ENCODE data around the gene KRTAP5-6. TPM values are rescaled to one million over a fixed set of nuclear protein-coding genes. Genes with fewer than 3 reads are reported as not detected.
"Not testable (repeated sequence)": the region's sequence is repeated elsewhere in the genome, so short reads cannot be mapped to it uniquely, and the experiment has no call there.

Gene KRTAP5-6
- polyA plus RNA-seq, 1 donor (not counting 4 experiments of a cell fraction or from before 2014, with no cell fraction given) = not detected

GRCh38 chr11:1660111-1660867, 36.7 kb upstream of the KRTAP5-6 start:
- Histone ChIP-seq H3K4me2 (ENCODE audit: control insufficient read depth, extremely low read depth, insufficient read depth, low read depth, low read length) (no peak overlapping the region), H3K27ac (ENCODE audit: control insufficient read depth, insufficient read depth, low read length) (no peak overlapping the region), H2AFZ (ENCODE audit: control insufficient read depth, low read length) (no peak overlapping the region), H3K79me2 (ENCODE audit: control insufficient read depth, insufficient read depth, low read length) (no peaks in the 10 kb centered on the region), H3K36me3 (ENCODE audit: control insufficient read depth in 2 of 2, extremely low read depth in 1 of 2, insufficient read depth in 2 of 2, low read length in 2 of 2) (no peaks in the 10 kb centered on the region), H4K20me1 (ENCODE audit: control insufficient read depth, extremely low read depth, insufficient read depth, low read length) (no peaks in the 10 kb centered on the region), H3K9ac (ENCODE audit: control insufficient read depth, extremely low read depth, insufficient read depth, low read length) (no peak overlapping the region), H3K4me3 (ENCODE audit: control insufficient read depth in 2 of 3, extremely low read depth in 1 of 3, insufficient read depth in 2 of 3, low read depth in 1 of 3, low read length in 3 of 3) (no peak overlapping the region), H3K9me1 (ENCODE audit: control insufficient read depth, extremely low read depth, insufficient read depth, low read length) (no peaks in the 10 kb centered on the region), H3K27me3 (ENCODE audit: control insufficient read depth, extremely low read depth, insufficient read depth, low read length) (peaks cover 14% of the 10 kb centered on the region), H3K4me1 (ENCODE audit: control insufficient read depth, extremely low read depth, insufficient read depth, low read length) (peaks cover 5% of the 10 kb centered on the region), H3K9me3 (ENCODE audit: control insufficient read depth, low read depth, low read length) (no peaks in the 10 kb centered on the region)
- dilution Hi-C loops (cut with MboI; ENCODE audit: extremely low pct_ligation_motif_present, low sequenced_read_pairs) = no loop called here
- no peak for DNase-seq (ENCODE audit: low read depth, low spot score)
- TF ChIP-seq CTCF (optimal IDR thresholded peaks at IDR 0.05 in 1 of 3, IDR thresholded peaks at IDR 0.05 in 1 of 3, conservative IDR thresholded peaks at IDR 0.05 in 1 of 3; ENCODE audit: extremely low read depth in 1 of 3, insufficient read depth in 2 of 3, low read length in 3 of 3) (no peak), EZH2 (IDR thresholded peaks at IDR 0.05; ENCODE audit: low read length) (no peak)
- FAIRE-seq = no peak

GRCh38 chr11:1661454-1662269, 35.3 kb upstream of the KRTAP5-6 start:
- H4K20me1 ChIP-seq (ENCODE audit: control insufficient read depth, extremely low read depth, insufficient read depth, low read length); H2AFZ ChIP-seq (ENCODE audit: control insufficient read depth, low read length); DNase-seq (ENCODE audit: low read depth, low spot score); H3K36me3 ChIP-seq (ENCODE audit: control insufficient read depth in 2 of 2, extremely low read depth in 1 of 2, insufficient read depth in 2 of 2, low read length in 2 of 2); dilution Hi-C loops (cut with MboI; ENCODE audit: extremely low pct_ligation_motif_present, low sequenced_read_pairs); H3K4me2 ChIP-seq (ENCODE audit: control insufficient read depth, extremely low read depth, insufficient read depth, low read depth, low read length); H3K27ac ChIP-seq (ENCODE audit: control insufficient read depth, insufficient read depth, low read length); H3K9ac ChIP-seq (ENCODE audit: control insufficient read depth, extremely low read depth, insufficient read depth, low read length); H3K4me3 ChIP-seq (ENCODE audit: control insufficient read depth in 2 of 3, extremely low read depth in 1 of 3, insufficient read depth in 2 of 3, low read depth in 1 of 3, low read length in 3 of 3); H3K4me1 ChIP-seq (ENCODE audit: control insufficient read depth, extremely low read depth, insufficient read depth, low read length); H3K9me1 ChIP-seq (ENCODE audit: control insufficient read depth, extremely low read depth, insufficient read depth, low read length); H3K9me3 ChIP-seq (ENCODE audit: control insufficient read depth, low read depth, low read length); H3K79me2 ChIP-seq (ENCODE audit: control insufficient read depth, insufficient read depth, low read length): not testable (repeated sequence)
- peak; percentile 87 for FAIRE-seq
- H3K27me3 ChIP-seq (ENCODE audit: control insufficient read depth, extremely low read depth, insufficient read depth, low read length) = peaks cover 14% of the 10 kb centered on the region

- H3K9ac ChIP-seq (ENCODE audit: control insufficient read depth, extremely low read depth, insufficient read depth, low read length); H3K9me1 ChIP-seq (ENCODE audit: control insufficient read depth, extremely low read depth, insufficient read depth, low read length); H3K4me3 ChIP-seq (ENCODE audit: control insufficient read depth in 2 of 3, extremely low read depth in 1 of 3, insufficient read depth in 2 of 3, low read depth in 1 of 3, low read length in 3 of 3); H3K4me1 ChIP-seq (ENCODE audit: control insufficient read depth, extremely low read depth, insufficient read depth, low read length); H3K79me2 ChIP-seq (ENCODE audit: control insufficient read depth, insufficient read depth, low read length); H2AFZ ChIP-seq (ENCODE audit: control insufficient read depth, low read length); H4K20me1 ChIP-seq (ENCODE audit: control insufficient read depth, extremely low read depth, insufficient read depth, low read length); H3K9me3 ChIP-seq (ENCODE audit: control insufficient read depth, low read depth, low read length); DNase-seq (ENCODE audit: low read depth, low spot score); H3K27ac ChIP-seq (ENCODE audit: control insufficient read depth, insufficient read depth, low read length); H3K36me3 ChIP-seq (ENCODE audit: control insufficient read depth in 2 of 2, extremely low read depth in 1 of 2, insufficient read depth in 2 of 2, low read length in 2 of 2); H3K4me2 ChIP-seq (ENCODE audit: control insufficient read depth, extremely low read depth, insufficient read depth, low read depth, low read length); FAIRE-seq; dilution Hi-C loops (cut with MboI; ENCODE audit: extremely low pct_ligation_motif_present, low sequenced_read_pairs): not testable (repeated sequence)
- H3K27me3 ChIP-seq (ENCODE audit: control insufficient read depth, extremely low read depth, insufficient read depth, low read length) = peaks cover 18% of the 10 kb centered on the region
Observed at GRCh38 chr11:1662699-1663283, 34.2 kb upstream of the KRTAP5-6 start.
